MM.1S (cell line): ENCODE data around the gene TPCN2.

Experiments
- CTCF ChIP-seq: fragments of 300-600 bp; sonication (generic); IDR thresholded peaks from 2 replicates; pipeline ENCODE4 v1.5.1; 2016; ENCODE audit warnings: antibody characterized with exemption, low read length, mixed read lengths
- EZH2 ChIP-seq: fragments of 300-600 bp; sonication (generic); optimal IDR thresholded peaks from 2 replicates; pipeline ENCODE3; 2017; ENCODE audit warnings: low read depth, mild to moderate bottlenecking, antibody characterized with exemption, low read length, mixed read lengths

- TF ChIP-seq CTCF, result no peak
- TF ChIP-seq EZH2, result no peak
Observed at GRCh38 chr11:69094915-69095290, 46.2 kb downstream of the TPCN2 start.
